ENCODE measurements around the gene CADM2.

CADM2 gene

GRCh38 chr3:85342915-85343314 is 384.1 kb downstream of the CADM2 start:
- DNase-seq = no peak

DNA sequence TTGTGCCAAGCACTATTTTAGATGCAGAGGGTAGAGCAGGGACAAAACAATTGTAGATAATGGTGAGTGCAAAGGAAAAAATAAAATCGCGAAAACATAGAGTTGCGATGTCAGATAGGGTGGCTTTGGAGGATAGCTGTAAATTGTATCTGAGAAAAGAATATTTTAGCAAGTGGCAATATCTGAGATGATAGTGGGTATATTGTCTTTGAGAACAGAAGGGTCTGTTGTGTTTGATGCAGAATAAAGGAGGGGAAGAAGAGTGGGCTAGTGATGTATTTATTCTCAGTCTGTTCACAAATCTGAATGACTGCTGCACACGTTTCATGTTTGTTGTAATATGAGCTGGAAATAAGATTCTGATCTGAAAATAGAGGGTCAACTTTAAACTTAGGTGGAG is 396.8 kb downstream of the CADM2 start:
- DNase-seq = no peak

DNA sequence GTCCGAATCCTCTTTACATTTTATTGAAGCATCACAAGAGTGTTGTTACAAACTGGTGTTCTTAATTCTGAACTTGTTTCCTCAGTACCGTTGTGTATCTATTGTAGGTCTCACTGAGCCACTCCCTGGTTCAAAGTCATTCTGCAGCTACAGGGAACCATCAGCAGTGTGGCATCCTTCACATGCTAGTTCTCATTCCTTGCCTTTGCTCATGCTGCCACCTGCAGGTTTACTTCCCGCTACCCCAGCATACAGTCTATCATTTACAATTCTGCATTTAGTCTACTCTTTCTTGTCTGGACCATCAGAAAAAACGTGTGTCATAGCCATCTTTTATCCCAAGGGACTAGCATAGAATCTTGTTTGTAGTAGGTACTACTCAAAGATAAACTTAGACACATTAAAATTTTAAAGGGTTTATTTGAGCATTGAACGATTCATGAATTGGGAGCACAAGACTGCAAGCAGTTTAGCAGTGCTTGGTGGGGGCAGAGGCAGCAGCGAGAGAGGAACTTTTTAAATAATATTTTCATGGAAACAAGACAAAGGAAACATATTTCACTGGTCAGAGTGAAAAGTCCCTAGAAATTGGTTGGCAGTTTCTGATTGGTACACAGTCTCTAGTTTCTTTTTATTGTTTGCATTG is 402.1 kb downstream of the CADM2 start:
- DNase-seq = no peak

- no peak for DNase-seq
Measured at GRCh38 chr3:85364296-85364909, 405.6 kb downstream of the CADM2 start.

- no peak for DNase-seq
Measured at GRCh38 chr3:85370341-85370740, 411.6 kb downstream of the CADM2 start.

DNA sequence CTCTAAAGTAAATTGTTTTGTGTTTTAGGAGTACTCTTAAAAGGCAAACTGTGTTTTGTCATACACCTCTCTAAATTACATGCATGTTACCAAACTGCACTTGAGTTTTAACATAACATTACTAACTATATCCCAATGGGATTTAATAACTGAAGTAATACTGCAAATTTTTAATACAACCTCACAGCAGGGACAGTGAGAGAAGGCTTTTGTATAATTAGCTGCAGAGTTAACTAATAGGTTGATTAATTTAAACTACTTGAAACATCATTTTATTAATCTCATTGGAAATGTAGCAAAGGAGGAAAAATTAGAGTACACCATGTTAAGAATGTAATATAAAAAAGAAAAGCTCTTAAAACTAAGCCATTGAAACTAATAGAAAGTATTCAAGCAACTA is 417.3 kb downstream of the CADM2 start:
- no peak for DNase-seq

DNA sequence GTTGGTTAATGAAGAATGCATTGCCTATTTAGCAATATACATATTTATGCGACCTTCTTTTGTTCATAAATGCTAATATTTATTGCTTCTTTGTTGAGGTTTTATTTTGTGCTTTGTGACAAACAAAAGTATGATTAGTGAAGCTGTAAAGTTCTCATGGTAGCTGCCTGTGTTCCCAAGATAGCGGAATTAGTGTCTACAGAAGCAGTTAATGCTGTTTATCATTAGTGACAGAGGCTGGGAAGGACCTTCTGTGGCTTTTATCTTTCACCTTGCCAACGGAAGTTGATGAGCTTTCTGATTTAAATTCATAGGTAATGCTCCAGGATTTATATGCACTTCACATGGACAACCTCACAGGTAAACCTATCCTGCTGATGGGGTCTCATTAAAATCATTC is 418.3 kb downstream of the CADM2 start:
- DNase-seq = no peak

- no peak for DNase-seq
Measured at GRCh38 chr3:85384372-85384771, 425.6 kb downstream of the CADM2 start.

DNA sequence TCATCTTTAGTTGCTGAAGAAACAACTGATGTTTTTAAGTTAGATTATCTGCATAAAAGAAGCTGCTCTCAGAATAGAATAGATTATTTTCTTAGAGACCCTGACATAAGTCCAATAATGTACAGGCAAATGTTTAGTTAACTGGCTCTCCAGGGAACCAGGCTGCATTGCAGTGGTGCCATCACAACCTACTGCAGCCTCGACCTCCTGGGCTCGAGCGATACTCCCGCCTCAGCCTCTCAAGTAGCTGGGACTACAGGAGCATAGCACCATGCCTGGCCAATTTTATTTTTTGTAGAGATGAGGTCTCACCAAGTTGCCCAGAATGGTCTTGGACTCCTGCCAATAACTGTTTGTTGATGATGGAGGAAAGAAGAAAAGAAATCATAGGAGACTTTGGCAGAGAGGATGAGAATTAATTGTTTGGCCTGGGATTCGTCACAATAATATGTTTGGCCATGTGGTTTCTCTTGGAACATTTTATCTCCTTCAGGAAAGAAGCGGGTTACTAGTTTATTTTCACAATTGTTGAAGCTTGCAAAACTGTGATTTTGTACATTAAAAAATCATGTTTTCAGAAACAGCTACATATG is 429.2 kb downstream of the CADM2 start:
- DNase-seq = no peak

DNA sequence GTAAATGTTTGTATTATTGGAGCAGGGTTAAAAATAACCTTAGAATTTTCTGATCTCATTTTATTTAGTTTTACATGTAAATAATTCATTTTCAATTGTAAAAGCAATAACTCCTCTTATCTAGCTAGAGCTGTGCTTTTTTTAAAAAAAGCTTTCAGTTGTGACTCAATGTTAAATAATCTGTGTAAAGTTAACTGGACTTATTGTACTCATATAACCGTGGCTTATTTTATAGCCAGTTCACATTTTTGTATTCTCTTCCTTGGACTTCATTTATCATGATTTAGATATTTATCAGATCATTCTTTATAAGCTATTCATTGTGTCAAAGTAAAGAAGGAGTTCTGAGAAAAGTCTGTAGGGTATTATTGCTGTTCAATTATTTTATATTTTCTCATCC is 435.6 kb downstream of the CADM2 start:
- DNase-seq = no peak

DNA sequence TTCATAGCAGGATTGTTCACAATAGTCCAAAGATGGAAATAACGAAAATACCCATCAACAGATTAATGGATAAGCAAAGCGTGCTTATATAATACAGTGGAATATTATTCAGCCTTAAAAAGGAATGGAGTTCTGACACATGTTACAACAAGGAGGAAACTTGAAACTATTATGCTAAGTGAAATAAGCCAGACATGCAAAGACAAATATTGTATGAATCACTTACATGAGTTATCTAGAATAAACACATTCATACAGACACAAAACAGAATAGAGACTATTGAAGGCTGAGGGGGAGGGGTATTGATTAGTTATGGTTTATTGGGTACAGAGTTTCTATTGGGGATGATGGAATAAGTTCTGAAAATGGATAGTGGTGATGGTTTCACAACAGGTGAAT is 438.6 kb downstream of the CADM2 start:
- DNase-seq = no peak

DNA sequence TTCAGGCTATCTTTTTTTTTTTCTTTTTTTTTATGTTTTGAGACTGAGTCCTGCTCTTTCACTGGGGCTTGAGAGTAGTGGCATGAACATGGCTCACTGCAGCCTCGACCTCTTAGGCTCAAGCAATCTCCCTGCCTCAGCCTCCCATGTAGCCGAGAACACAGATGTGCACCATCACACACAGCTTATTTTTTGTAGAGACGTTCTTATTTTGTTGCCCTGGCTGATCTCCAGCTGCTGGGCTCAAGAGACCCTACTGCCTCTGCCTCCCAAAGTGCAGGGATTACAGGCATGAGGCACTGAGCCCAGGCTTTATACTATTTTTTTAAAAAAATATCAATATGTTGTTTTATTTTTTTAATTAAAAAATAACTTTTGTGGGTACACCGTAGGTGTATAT is 467.3 kb downstream of the CADM2 start:
- no peak for DNase-seq

DNA sequence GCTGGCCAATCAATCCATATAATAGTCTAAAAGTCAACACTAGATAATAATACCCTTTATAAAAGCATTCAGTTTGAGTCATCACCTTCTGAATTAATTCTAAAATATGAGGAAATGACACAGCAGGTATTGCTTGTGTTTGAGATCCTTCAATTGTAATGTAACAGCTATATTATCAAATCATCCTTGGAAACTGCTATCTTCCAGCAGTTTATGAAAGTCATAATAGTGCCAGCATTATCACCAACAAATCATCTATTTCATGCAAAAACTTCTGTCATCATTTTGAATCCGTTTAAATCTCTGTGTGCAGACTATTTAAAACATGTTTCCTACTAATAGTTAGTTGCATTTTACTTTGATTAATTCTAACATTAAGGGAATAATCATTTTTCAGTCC is 468.7 kb downstream of the CADM2 start:
- DNase-seq = no peak

- DNase-seq = no peak
Measured at GRCh38 chr3:85432081-85432480, 473.3 kb downstream of the CADM2 start.

GRCh38 chr3:85433319-85433718 is 474.5 kb downstream of the CADM2 start:
- DNase-seq = no peak

GRCh38 chr3:85455561-85456200 is 496.9 kb downstream of the CADM2 start:
- no peak for DNase-seq

DNA sequence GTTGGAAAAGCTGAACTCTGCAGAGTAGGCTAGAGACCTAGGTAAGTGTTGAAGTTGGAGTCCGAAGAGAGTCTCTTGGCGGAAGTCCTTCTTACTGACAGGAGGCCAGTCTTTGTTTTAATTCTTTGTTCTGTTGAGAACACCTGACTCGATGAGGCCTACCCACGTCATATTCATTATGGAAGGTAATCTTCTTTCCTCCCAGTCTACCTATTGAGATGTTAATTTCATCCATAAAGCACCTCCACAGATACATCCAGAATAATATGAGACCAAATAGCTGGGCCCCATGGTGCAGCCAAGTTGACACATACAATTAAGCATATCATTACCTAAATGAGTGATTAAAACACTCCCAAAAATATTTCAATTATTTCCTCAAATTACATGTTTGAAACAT is 515.5 kb downstream of the CADM2 start:
- DNase-seq = no peak

DNA sequence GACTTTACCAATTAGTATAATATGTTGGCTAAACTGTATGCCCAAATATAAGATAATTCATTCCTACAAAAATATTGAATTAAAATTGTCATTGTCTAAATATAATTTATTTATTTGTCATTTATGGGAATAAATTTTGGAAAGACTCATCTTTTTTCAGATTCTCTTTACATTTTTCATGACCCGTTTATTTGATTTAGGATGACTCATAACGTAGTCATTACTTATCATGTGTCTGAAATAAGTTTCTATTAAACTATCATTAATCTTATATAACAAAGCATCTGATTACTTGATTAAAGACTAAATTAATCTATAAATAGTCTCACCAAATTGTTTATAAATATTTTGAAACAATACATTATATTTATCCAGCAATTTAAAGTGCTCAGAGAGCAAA is 516.6 kb downstream of the CADM2 start:
- no peak for DNase-seq

- no peak for DNase-seq
Measured at GRCh38 chr3:85476891-85477495, 518.2 kb downstream of the CADM2 start.

DNA sequence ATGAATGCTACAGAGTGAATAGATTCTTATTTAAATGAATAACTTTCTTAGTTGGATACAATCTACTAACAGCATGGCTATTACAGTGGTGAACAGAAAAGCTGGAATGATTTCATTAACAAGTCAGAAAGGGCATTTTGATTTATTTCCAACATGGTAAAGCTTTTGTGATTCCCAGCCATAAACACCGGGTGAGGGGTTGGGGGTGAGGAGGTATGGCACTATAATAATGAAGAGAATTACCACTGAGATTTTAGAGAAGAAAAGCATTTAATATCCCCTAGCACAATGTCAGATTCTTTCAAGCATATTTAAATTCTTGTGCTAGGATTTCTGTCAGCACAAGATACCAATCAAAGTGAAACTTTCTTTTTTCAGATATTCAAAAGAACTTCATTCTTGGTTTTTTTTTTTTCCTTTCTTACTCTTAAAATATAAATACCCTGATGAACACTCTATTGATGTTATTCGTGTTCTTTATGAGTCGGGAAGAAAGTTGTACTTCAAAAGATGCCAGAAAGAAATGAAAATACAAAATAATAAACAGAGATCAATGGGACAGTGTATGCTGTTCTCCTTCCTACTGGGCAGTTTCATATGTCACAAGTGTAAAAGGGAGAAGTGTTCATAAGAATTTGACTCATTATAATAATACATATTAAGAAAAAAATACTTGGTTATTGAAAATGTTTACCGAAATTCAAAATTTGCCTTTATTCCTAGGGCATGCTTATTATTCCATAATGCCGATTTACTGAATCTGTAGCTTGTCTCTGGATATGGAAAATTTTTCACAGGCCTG is 522.8 kb downstream of the CADM2 start:
- DNase-seq = no peak

GRCh38 chr3:85482213-85482490 is 523.4 kb downstream of the CADM2 start:
- DNase-seq = no peak

DNA sequence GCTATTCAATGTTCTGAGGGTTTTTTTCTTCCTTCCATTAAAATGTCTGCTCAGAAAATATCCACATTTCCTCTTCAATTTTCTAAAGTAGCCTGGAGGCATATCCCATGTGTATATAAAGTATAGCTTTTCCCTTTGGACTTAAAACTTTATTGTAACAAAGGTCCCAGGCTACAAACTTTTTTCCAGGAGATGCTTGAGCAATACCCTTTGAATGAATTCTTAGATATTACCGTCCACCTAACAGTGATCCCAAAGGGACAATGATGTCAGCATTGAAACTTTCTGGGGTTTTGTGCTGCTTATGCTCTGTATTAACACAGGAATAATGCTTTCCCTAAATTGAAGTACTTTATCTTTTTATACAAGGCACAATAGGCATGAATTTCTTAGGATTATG is 525.2 kb downstream of the CADM2 start:
- no peak for DNase-seq

DNA sequence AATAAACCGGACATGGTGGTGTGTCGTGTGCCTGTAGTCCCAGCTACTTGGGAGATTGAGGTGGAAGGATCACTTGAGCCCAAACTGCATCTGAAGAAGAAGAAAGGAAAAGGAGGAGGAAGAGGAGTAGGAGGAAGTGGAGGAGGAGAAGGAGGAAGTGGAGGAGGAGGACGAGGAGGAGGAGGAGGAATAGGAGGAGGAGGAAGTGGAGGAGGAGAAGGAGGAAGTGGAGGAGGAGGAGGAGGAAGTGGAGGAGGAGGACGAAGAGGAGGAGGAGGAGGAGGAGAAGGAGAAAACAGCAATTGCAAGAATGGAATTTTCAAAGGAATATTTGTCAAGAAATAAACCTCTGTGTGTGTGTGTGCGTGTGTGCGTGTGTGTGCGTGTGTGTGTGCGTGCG is 528.6 kb downstream of the CADM2 start:
- DNase-seq = no peak
